Germinal center (tissue), 1 donor: ENCODE data around the gene AKIRIN2.
"Not testable (repeated sequence)": the region's sequence is repeated elsewhere in the genome, so short reads cannot be mapped to it uniquely, and the experiment has no call there.

Experiments
- DNase-seq: peaks from one replicate; pipeline ENCODE4 v3.0.0; 2012; ENCODE audit warnings: mixed read lengths, low spot score

The AKIRIN2 gene

GRCh38 chr6:87718662-87719433, 16.8 kb upstream of the AKIRIN2 start:
- DNase-seq = no peak

GRCh38 chr6:87716928-87717614, 15.0 kb upstream of the AKIRIN2 start:
- DNase-seq = no peak

GRCh38 chr6:87714093-87714842, 12.2 kb upstream of the AKIRIN2 start:
- no peak for DNase-seq

DNA sequence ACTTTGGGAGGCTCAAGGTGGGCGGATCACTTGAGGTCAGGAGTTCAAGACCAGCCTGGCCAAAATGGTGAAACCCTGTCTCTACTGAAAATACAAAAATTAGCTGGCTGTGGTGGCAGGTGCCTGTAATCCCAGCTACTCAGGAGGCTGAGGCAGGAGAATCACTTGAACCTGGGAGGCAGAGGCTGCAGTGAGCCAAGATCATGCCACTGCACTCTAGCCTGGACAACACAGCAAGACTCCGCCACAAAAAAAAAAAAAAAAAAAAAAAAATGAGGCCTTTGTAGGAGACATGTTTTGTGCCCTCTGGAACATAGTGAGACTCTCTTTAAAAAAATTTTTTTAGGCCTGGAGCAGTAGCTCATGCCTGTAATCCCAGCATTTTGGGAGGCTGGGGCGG, 10.7 kb upstream of the AKIRIN2 start:
- not testable (repeated sequence) for DNase-seq

- DNase-seq = no peak
These were observed 8.1 kb upstream of the AKIRIN2 start for GRCh38 chr6:87710090-87710489.

- not testable (repeated sequence) for DNase-seq
These were observed 6.8 kb upstream of the AKIRIN2 start for GRCh38 chr6:87708581-87709427.

DNA sequence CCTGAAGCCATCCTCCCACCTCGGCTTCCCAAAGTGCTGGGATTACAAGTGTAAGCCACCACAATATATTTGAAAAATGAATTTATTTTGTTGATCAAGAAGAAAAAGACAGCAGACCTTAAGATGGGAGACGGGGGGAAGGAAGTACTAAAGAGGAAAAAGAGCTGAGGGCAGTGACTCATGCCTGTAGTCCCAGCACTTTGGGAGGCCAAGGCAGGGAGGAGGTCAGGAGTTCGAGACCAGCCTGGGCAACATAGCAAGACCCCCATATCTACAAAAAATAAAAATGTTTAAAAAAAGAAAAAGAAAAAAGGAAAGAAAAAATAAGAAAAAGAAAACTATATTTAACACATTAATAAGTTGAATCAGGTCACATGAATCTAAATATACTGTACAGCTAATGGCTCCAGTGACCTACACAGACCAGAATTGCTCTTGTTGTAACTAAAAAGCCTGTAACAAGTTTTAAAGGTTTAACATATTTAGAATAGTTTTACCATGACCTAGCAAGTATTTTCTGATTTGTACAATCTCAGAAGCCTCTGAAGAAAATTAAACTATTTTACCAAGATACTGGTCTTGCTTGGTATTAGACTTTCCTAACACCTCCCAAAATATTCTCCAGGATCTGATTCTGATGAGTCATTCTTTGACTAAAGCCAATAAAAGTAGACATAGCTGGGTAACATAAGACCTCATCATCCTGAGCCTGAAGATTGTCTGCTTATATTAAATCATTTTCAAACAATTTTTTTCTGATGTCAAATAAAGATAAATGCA, 4.3 kb upstream of the AKIRIN2 start:
- DNase-seq = no peak

DNA sequence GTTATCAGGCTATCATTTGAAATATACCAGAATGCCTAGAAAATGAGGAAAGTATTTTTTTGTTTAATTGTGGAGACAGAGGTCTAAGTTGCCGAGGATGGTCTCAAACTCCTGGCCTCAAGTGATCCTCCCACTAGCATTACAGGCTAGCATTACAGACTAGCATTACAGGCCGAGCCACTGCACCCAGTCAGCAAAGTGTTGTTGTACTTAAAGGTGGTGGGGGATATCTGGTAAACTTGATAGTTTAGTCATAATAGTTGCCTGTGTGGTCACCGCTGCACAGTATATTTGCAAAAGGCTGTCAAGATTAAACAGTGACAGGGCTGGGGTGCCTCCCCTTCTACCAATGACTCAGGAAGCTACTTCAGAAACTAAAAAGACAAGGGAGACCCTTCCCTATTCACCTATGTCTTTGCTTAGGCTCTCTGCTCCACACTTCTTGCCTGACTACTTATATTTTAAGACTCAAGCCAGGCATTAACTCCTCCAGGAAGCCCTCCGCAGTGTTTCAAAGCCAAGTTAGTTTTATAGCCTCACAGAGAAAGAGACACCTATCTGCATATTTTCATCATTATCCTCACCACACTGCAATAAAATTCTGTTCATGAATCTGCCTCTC, 3.1 kb upstream of the AKIRIN2 start:
- no peak for DNase-seq

- DNase-seq = not testable (repeated sequence)
These were observed 1.0 kb upstream of the AKIRIN2 start for GRCh38 chr6:87703039-87703438.

DNA sequence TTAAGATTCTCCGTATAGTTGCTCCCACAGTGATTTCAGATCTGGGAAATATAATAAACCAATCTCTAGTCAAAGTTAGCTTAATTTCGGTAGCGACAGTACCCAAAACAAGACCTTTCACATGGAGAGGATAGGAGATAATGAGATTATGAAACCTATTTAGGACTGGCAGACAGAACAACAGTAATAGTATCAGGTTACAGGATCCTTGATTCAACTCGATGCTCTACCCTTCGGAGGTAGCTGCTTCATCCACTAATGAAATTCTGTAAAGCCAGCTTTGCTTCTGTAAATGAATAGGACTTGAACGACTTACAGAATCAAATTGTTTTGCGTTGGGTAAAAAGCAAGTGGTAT, 534 bp upstream of the AKIRIN2 start:
- DNase-seq = peak; percentile 25

DNA sequence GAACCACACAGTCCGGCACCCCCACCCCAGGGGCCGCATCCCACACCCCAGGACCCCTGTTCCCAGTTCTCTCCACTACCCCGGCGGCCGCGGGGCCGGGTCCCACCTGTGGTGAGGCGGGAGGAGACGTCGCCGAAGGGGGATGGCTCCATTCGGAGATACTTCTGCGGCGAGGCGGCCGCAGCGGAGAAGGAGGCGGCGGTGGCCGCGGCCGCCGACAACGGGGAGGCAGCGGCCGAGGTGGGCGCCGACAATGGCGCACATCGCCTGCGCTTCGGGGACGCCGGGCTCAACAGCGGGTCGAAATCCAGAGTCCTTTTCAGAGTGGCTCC, 723 bp downstream of the AKIRIN2 start:
- DNase-seq = peak; percentile 30

DNA sequence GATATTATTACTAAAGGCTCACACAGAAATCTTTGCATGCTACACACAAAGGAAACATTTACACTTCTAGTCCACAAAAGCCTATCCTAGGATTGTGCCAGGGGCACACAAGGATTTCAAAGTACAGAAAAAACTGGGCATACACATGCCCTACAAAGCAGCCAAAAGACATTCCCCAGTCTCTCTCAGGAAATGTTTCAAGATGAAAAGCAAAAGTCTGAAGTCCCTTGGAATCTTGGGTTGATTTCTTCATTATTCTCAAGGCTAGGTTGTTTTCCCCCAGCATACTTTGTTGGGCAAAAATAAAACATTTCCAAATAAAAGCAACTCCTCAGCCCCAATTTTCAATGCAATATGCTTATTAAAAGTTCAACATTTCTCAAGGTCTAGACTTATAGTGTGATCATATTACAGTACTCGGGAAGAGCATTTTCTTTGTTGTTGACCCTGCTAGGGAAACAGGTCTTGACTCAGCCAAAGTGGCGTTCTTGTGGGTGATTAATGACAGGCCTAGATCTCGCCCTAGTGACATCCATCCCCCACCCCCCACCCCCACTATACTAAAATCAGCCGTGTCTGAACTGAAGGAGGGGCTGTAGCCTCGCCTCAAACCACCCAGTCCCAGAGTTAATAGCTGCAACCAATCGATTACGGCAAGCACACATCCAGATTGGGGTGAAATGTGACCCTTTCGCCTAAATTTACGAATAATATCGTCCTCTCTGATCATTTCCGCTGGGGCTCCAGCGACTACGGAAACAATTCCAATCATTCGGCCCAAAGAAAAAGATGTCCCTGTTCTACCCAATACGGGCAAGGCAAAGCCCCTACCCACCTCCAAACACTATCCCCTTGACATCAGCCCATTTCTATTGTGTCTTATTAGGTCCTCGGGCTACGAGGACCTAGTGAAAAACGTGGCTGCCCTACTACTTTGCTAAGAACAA, 1.4 kb downstream of the AKIRIN2 start:
- peak; percentile 35 for DNase-seq

DNA sequence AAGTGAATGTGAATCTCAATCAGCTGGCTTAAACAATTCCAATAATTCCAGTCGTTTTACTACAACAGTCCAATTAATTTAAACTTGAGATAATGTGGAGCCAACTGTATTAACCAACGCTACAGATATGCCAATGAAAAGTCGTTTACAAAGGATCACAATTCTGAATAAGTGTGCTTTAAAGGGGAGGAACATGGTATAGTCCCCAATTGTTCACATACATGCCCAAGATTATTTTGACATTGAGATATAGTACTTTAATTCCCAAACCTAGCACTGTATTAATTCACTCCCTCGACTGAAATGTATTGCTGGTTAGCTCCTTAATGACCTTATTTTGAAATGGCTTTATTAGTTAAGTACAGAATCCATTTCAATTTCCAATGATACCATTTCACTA, 2.5 kb downstream of the AKIRIN2 start:
- DNase-seq = no peak

DNA sequence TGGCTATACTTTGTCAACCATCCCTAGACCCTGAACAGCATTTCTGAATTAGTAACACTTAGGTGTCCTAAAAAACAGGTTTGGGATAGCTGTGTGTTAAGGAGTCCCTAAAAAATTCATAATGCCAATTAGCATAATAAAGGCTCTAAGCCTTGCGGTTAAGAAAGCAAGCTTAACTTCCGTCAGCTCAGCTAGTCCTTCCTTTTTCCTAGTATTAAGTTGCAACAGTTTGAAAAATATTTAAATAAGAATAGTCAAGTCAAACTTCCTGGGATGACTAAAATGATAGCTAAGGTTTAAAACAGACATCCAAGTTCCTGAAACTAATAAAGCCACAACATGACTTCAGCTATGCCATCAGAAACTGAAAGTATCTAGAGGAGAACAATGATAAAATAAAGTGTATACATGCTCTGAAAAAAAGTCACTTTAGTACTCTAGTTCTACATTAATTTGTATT, 3.5 kb downstream of the AKIRIN2 start:
- DNase-seq = peak; percentile 29

- DNase-seq = no peak
These were observed 4.2 kb downstream of the AKIRIN2 start for GRCh38 chr6:87697581-87698546.

DNA sequence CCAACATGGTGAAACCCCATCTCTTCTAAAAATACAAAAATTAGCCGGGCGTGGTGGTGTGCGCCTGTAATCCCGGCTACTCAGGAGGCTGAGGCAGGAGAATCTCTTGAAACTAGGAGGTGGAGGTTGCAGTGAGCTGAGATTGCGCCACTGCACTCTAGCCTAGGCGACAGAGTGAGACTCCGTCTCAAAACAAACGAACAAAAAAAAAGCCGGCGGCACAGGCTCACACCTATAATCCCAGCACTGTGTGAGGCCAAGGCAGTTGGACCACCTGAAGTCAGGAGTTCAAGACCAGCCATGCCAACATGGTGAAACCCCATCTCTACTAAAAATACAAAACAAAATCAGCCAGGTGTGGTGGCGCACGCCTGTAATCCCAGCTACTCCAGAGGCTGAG, 5.2 kb downstream of the AKIRIN2 start:
- DNase-seq = not testable (repeated sequence)

- DNase-seq = no peak
These were observed 9.9 kb downstream of the AKIRIN2 start for GRCh38 chr6:87692086-87692485.

GRCh38 chr6:87690441-87690840, 11.6 kb downstream of the AKIRIN2 start:
- no peak for DNase-seq
